DND-41 (cell line): ENCODE results near the gene TTLL11.

Experiments used
- ATAC-seq: fragments of 200-7000 bp; cut with Tn5 transposase; 3 replicates; pipeline ENCODE4 v1.9.1; 2021; ENCODE audit warnings: low read depth; ENCODE audit not compliant: insufficient read depth
- DNase-seq: peaks from one replicate; pipeline ENCODE4 v3.0.0-alpha.2; 2020
- H2AFZ ChIP-seq: 2 replicates; pipeline ENCODE4 v1.6.0; 2012; ENCODE audit warnings: low read depth, low read length
- H3K27ac ChIP-seq: 2 replicates; pipeline ENCODE4 v1.5.1; 2012; ENCODE audit warnings: low read length, inconsistent platforms
- H3K27me3 ChIP-seq: fragments of 200-600 bp; sonication (generic); 2 replicates; pipeline ENCODE4 v1.6.0; 2012; ENCODE audit warnings: low read length, mild to moderate bottlenecking, inconsistent platforms; ENCODE audit not compliant: insufficient read depth, poor library complexity
- H3K36me3 ChIP-seq: 2 replicates; pipeline ENCODE4 v1.5.1; 2012; ENCODE audit warnings: low read length, inconsistent platforms; ENCODE audit not compliant: insufficient read depth
- H3K4me1 ChIP-seq: 2 replicates; pipeline ENCODE4 v1.5.1; 2012; ENCODE audit warnings: mild to moderate bottlenecking, low read length; ENCODE audit not compliant: insufficient read depth
- H3K4me2 ChIP-seq: 2 replicates; pipeline ENCODE4 v1.6.0; 2012; ENCODE audit warnings: mild to moderate bottlenecking, moderate library complexity, low read length, inconsistent platforms; ENCODE audit not compliant: insufficient read depth
- H3K4me3 ChIP-seq, 2 experiments: fragments of 200-600 bp in 1 of 2; shearing (Covaris generic) in 1 of 2; 2 replicates each; pipeline ENCODE4 v1.5.1; 2012 to 2016; ENCODE audit warnings: inconsistent platforms in 2 of 2, low read length in 2 of 2, mild to moderate bottlenecking in 2 of 2, low read depth in 1 of 2, moderate library complexity in 1 of 2
- H3K79me2 ChIP-seq: 2 replicates; pipeline ENCODE4 v1.6.0; 2012; ENCODE audit warnings: low read length, inconsistent platforms; ENCODE audit not compliant: insufficient read depth
- H3K9ac ChIP-seq: 2 replicates; pipeline ENCODE4 v1.6.0; 2012; ENCODE audit warnings: low read depth, mild to moderate bottlenecking, inconsistent platforms, low read length, moderate library complexity
- H3K9me3 ChIP-seq: 2 replicates; pipeline ENCODE4 v1.5.1; 2012; ENCODE audit warnings: low read length, moderate library complexity, mild to moderate bottlenecking, inconsistent platforms; ENCODE audit not compliant: insufficient read depth, severe bottlenecking
- H4K20me1 ChIP-seq: 2 replicates; pipeline ENCODE4 v1.6.0; 2012; ENCODE audit warnings: low read length; ENCODE audit not compliant: insufficient read depth
- CTCF ChIP-seq: IDR thresholded peaks from 2 replicates; pipeline ENCODE4 v1.5.1; 2012; ENCODE audit warnings: borderline replicate concordance, low read length, moderate library complexity, mild to moderate bottlenecking; ENCODE audit not compliant: poor library complexity, severe bottlenecking; ENCODE audit errors: extremely low read depth
- EZH2 ChIP-seq: IDR thresholded peaks from 3 replicates; pipeline ENCODE4 v1.6.1; 2012; ENCODE audit warnings: borderline replicate concordance, low read depth, mild to moderate bottlenecking, moderate library complexity, low read length, inconsistent platforms; ENCODE audit not compliant: severe bottlenecking

The TTLL11 gene

GRCh38 chr9:121960665-121961064, 132.4 kb downstream of the TTLL11 start:
- ATAC-seq (no peak), DNase-seq (no peak)
- Histone ChIP-seq H3K9me3 (no peaks in the 10 kb centered on the region), H4K20me1 (no peaks in the 10 kb centered on the region), H3K36me3 (no peaks in the 10 kb centered on the region), H3K4me2 (no peak overlapping the region), H3K27ac (no peak overlapping the region), H3K4me3 (no peak overlapping the region), H3K79me2 (no peaks in the 10 kb centered on the region), H2AFZ (no peak overlapping the region), H3K9ac (no peak overlapping the region), H3K27me3 (no peaks in the 10 kb centered on the region), H3K4me1 (no peaks in the 10 kb centered on the region)
- TF ChIP-seq CTCF, result no peak
- TF ChIP-seq EZH2, result no peak

GRCh38 chr9:121958530-121958929, 134.6 kb downstream of the TTLL11 start:
- no peak for ATAC-seq
- no peak overlapping the region for H3K27ac ChIP-seq
- no peak overlapping the region for H2AFZ ChIP-seq
- no peak for DNase-seq
- no peak overlapping the region for H3K9ac ChIP-seq
- no peaks in the 10 kb centered on the region for H3K36me3 ChIP-seq
- TF ChIP-seq CTCF (no peak), EZH2 (no peak)
- H3K4me3 ChIP-seq, result no peak overlapping the region
- no peaks in the 10 kb centered on the region for H4K20me1 ChIP-seq
- no peaks in the 10 kb centered on the region for H3K9me3 ChIP-seq
- no peaks in the 10 kb centered on the region for H3K27me3 ChIP-seq
- no peaks in the 10 kb centered on the region for H3K4me1 ChIP-seq
- H3K4me2 ChIP-seq, result no peak overlapping the region
- H3K79me2 ChIP-seq, result no peaks in the 10 kb centered on the region

- Histone ChIP-seq H3K27ac (no peak overlapping the region), H3K79me2 (no peaks in the 10 kb centered on the region), H2AFZ (no peak overlapping the region), H3K4me2 (no peak overlapping the region), H3K27me3 (no peaks in the 10 kb centered on the region), H3K9me3 (no peaks in the 10 kb centered on the region), H3K36me3 (no peaks in the 10 kb centered on the region), H3K4me3 (no peak overlapping the region), H3K9ac (no peak overlapping the region), H3K4me1 (no peaks in the 10 kb centered on the region), H4K20me1 (no peaks in the 10 kb centered on the region)
- DNase-seq (no peak), ATAC-seq (no peak)
- no peak for TF ChIP-seq EZH2
- TF ChIP-seq CTCF, result no peak
Observed at GRCh38 chr9:121956808-121957207, 136.3 kb downstream of the TTLL11 start.

GRCh38 chr9:121955649-121956048, 137.5 kb downstream of the TTLL11 start:
- no peaks in the 10 kb centered on the region for H3K27me3 ChIP-seq
- no peaks in the 10 kb centered on the region for H4K20me1 ChIP-seq
- H3K4me3 ChIP-seq, result no peak overlapping the region
- H3K4me1 ChIP-seq, result no peaks in the 10 kb centered on the region
- H3K27ac ChIP-seq, result no peak overlapping the region
- no peaks in the 10 kb centered on the region for H3K79me2 ChIP-seq
- no peak overlapping the region for H3K9ac ChIP-seq
- H3K9me3 ChIP-seq, result no peaks in the 10 kb centered on the region
- no peak overlapping the region for H2AFZ ChIP-seq
- no peak overlapping the region for H3K4me2 ChIP-seq
- no peaks in the 10 kb centered on the region for H3K36me3 ChIP-seq
- TF ChIP-seq CTCF, result no peak
- no peak for TF ChIP-seq EZH2
- DNase-seq, result no peak
- no peak for ATAC-seq
